ENCODE results near the gene SFT2D3. TPM values are rescaled to one million over a fixed set of nuclear protein-coding genes. Genes with fewer than 3 reads are reported as not detected.

The SFT2D3 gene
- total RNA-seq, 4 donors from 2014 or later: 3.3 to 10.5 (median 5.9) TPM

DNA sequence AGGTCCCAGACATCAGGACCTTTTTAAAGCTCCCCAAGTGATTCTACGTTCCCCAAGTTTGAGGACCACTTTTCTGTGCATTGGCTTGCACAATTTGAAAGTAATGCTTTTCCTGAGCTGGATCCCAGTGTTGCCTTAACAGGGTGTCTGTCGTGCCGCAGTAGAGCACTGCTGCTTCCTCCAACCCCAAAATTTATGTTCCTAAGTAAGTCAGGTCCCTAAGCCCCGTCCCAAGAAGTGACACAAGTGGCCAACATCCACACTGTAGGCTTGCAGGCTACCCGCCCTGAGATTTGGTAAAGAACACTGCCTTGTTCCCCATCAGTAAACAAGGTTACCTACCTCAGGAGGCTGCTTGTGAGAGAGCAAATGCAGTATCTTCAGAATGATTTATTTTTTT, 2.0 kb downstream of the SFT2D3 start:
- TF ChIP-seq POLR2A (IDR thresholded peaks at IDR 0.05): no peak
- TF ChIP-seq, protein P1, sequence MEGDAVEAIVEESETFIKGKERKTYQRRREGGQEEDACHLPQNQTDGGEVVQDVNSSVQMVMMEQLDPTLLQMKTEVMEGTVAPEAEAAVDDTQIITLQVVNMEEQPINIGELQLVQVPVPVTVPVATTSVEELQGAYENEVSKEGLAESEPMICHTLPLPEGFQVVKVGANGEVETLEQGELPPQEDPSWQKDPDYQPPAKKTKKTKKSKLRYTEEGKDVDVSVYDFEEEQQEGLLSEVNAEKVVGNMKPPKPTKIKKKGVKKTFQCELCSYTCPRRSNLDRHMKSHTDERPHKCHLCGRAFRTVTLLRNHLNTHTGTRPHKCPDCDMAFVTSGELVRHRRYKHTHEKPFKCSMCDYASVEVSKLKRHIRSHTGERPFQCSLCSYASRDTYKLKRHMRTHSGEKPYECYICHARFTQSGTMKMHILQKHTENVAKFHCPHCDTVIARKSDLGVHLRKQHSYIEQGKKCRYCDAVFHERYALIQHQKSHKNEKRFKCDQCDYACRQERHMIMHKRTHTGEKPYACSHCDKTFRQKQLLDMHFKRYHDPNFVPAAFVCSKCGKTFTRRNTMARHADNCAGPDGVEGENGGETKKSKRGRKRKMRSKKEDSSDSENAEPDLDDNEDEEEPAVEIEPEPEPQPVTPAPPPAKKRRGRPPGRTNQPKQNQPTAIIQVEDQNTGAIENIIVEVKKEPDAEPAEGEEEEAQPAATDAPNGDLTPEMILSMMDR (IDR thresholded peaks at IDR 0.05): no peak
- Histone ChIP-seq H3K27me3 (no peaks in the 10 kb centered on the region), H3K4me1 (peaks cover 10 to 59% (median 31%) of the 10 kb centered on the region in 3 donors), H3K27ac (no peak overlapping the region), H3K9me3 (no peaks in the 10 kb centered on the region), H3K4me3 (no peak overlapping the region), H3K36me3 (peaks cover 6 to 30% (median 7%) of the 10 kb centered on the region in 3 donors)
- intact Hi-C loops (cut with DNase I): no loop called here
- 86 to 97% methylated on average over 3 to 5 of the region's 5 CpGs for WGBS, 2 donors
- no peak for DNase-seq

DNA sequence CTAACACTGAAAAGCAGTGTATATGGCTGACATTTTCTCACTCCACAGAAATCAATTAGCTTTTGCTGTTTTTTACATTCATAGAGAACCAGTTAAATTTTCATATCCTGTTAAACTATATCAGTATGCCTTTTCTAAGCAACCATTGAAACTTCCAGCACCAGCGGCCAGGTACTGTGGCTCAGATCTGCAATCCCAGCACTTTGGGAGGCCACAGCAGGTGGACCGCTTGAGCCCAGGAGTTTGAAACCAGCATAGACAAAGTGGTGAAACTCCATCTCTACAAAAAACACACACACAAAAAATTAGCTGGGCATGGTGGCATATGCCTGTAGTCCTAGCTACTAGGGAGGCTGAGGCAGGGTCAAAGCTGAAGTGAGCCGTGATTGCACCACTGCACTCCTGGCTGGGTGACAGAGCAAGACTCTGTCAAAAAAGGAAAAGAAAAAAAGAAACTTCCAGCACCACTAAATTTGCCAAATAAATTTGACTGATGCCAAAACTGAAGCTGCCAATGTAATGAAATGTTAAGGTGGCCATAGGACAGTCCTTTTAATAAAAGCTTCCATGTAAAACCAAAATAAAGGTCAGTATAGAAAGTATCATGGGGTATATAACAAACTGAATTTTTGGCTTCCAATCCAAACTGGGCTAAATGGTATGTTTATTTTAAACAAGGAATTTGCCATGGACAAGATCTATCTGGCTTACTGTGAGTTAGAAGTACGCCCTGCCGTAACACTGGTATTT, 3.5 kb downstream of the SFT2D3 start:
- Histone ChIP-seq H3K9me3 (no peaks in the 10 kb centered on the region), H3K4me3 (no peak overlapping the region), H3K27ac (peak overlapping the region in 3 of 4 donors; percentile 9 to 31 (median 27)), H3K36me3 (peaks cover 20 to 45% (median 21%) of the 10 kb centered on the region in 3 donors), H3K27me3 (no peaks in the 10 kb centered on the region), H3K4me1 (peaks cover 10 to 66% (median 35%) of the 10 kb centered on the region in 3 donors)
- intact Hi-C loops (cut with DNase I): no loop called here
- TF ChIP-seq POLR2A (IDR thresholded peaks at IDR 0.05): no peak
- TF ChIP-seq, protein P1 (IDR thresholded peaks at IDR 0.05): no peak
- 54 to 67% methylated on average over 5 of the region's 5 CpGs for WGBS, 2 donors
- no peak for DNase-seq

DNA sequence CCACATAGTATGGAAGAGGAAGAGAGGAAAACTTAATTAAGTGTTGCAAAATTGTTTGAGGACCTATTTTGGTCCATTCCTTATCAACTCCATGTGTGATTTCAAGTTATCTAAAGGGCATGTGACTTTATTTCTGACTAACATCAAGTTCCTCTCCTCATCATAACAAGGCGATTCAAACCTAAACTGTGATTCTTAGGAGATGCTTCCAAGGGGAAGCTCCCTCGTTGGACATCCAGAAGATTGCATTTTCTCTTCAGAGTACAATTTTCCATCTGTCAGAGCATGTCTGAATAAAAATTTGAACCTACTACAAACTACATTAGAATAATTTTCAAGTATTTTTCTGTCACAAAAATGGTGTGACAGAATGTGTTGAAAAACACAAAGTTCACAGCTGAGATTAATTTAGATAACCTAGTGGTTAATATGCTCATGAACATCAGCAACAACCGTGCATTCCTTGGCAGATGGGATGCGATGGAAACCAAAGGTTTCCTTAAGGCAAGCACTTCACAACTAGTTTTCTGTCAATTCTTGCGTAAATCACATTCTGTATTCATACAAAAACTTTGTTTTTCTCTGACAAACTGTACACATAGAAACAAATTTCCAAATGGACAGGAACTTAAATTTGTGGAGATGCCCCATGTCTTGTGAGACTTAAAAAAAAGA, 4.2 kb downstream of the SFT2D3 start:
- Histone ChIP-seq H3K9me3 (no peaks in the 10 kb centered on the region), H3K4me3 (no peak overlapping the region), H3K27ac (peak overlapping the region in 2 of 4 donors; percentile 27 to 31), H3K27me3 (no peaks in the 10 kb centered on the region), H3K36me3 (peaks cover 20 to 52% (median 21%) of the 10 kb centered on the region in 3 donors), H3K4me1 (peaks cover 9 to 60% (median 31%) of the 10 kb centered on the region in 3 donors)
- intact Hi-C loops (cut with DNase I): no loop called here
- DNase-seq: no peak
- 70 to 82% methylated on average over 5 of the region's 5 CpGs for WGBS, 2 donors
- peak in 1 of 4 donors; percentile 19 for TF ChIP-seq POLR2A (IDR thresholded peaks at IDR 0.05)
- TF ChIP-seq, protein P1 (IDR thresholded peaks at IDR 0.05): no peak

DNA sequence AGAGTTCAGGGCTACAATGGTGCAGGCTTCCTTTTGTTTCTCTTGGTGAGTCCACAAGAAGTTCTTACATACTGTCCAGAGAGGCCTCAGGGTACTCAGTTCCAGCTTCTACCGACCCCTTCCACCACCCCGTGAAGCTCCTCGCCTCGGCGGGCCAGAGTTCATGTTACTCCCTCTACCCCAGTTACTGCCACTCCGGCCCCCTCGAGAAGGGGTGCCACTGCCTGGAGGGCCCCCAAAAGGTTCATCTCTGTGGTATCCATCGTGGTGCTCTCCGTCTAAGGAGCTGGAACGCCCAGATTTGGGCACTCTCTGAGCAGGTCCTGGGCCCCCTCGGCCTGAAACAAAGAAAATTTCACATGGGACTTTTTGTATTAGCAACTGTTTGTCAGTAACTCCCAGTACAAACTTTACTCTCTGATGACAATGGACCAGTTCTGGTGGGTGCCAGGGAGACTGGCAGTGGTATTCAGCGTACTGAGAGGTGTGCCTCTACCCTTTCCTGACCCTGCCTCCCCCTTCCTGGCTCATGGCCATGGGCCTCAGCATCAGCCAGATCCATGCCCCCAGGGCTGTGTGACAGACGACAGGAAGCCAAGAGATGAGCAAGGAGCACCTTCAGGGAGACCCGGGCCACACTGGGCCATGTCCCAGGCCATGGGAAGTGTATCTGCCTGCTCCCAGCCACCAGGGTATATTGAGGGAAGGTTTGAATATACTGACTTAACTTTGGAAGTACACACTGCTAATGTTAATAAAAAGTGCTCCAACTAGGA, 5.1 kb downstream of the SFT2D3 start:
- Histone ChIP-seq H3K36me3 (peaks cover 20 to 61% (median 21%) of the 10 kb centered on the region in 3 donors), H3K4me3 (no peak overlapping the region), H3K9me3 (no peaks in the 10 kb centered on the region), H3K27ac (peak overlapping the region in 3 of 4 donors; percentile 5 to 45 (median 27)), H3K27me3 (no peaks in the 10 kb centered on the region), H3K4me1 (peaks cover 6 to 54% (median 28%) of the 10 kb centered on the region in 3 donors)
- TF ChIP-seq, protein P1 (IDR thresholded peaks at IDR 0.05): no peak
- no peak for TF ChIP-seq POLR2A (IDR thresholded peaks at IDR 0.05)
- WGBS, 2 donors: 79 to 89% methylated on average over 11 to 12 of the region's 14 CpGs
- intact Hi-C loops (cut with DNase I): no loop called here
- no peak for DNase-seq

Data from esophagus squamous epithelium (tissue), 5 donors.